GM08714 (cell line): ENCODE measurements around the gene PTPRN2.

ENCODE experiments used
- H3K4me3 ChIP-seq: fragments of 200-500 bp; sonication (Bioruptor generic); 2 replicates; pipeline ENCODE4 v1.5.1; 2014; ENCODE audit warnings: mild to moderate bottlenecking, low read length, inconsistent platforms
- ZNF274 ChIP-seq: IDR thresholded peaks from 2 replicates; pipeline ENCODE4 v1.6.1; 2012; ENCODE audit warnings: mild to moderate bottlenecking, low read depth, low read length

The PTPRN2 gene

GRCh38 chr7:157517782-157518513 lies 1069.7 kb downstream of the PTPRN2 start:
- no peak overlapping the region for H3K4me3 ChIP-seq
- TF ChIP-seq ZNF274: no peak

GRCh38 chr7:157516911-157517781 lies 1070.5 kb downstream of the PTPRN2 start:
- no peak for TF ChIP-seq ZNF274
- H3K4me3 ChIP-seq: no peak overlapping the region

DNA sequence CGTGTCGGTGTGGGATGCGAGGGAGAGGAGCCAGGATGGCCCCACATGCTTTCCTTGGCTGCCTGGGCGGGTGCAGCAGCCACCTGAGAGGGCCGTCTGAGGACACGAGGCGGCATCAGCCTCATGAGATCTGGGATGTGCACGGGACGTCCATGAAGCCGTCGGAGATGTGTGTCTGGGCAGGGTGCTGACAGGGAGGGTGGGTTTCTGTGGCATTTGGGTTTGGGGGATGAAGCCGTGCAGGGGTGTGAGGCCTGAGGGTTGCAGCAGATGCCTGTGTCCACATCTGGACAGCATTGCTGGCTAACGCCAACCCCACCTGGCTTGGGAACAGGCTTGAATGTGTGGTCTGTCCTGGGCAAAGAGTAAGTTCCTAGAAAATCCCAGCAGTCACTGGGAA lies 1071.3 kb downstream of the PTPRN2 start:
- no peak overlapping the region for H3K4me3 ChIP-seq
- TF ChIP-seq ZNF274: no peak

GRCh38 chr7:157515342-157516041 lies 1072.1 kb downstream of the PTPRN2 start:
- no peak overlapping the region for H3K4me3 ChIP-seq
- no peak for TF ChIP-seq ZNF274

GRCh38 chr7:157514746-157515145 lies 1072.9 kb downstream of the PTPRN2 start:
- no peak for TF ChIP-seq ZNF274
- no peak overlapping the region for H3K4me3 ChIP-seq

GRCh38 chr7:157514306-157514705 lies 1073.3 kb downstream of the PTPRN2 start:
- H3K4me3 ChIP-seq: no peak overlapping the region
- TF ChIP-seq ZNF274: no peak

DNA sequence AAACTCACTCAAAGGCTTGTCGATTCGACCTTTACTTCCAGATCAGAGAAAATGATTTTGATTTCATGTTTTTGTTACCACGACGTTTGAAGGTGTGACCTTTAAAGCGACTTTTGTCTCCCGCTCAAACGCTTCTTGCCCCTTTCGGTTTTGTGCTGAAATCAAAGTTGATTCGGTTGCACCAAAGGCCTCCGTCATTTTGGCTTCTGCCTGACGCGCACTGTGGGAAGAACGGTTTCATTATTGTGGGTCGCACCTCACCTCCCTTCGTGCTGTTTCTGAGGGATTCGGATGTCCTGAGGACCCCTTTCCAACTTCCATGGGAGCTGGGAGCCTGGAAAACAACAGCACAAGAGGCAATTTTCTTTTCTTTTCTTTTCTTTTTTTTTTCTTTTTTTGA lies 1073.9 kb downstream of the PTPRN2 start:
- no peak for TF ChIP-seq ZNF274
- H3K4me3 ChIP-seq: no peak overlapping the region

- TF ChIP-seq ZNF274: no peak
- H3K4me3 ChIP-seq: no peak overlapping the region
Observed at GRCh38 chr7:157513162-157513621, 1074.4 kb downstream of the PTPRN2 start.

GRCh38 chr7:157509226-157509625 lies 1078.4 kb downstream of the PTPRN2 start:
- TF ChIP-seq ZNF274: no peak
- H3K4me3 ChIP-seq: no peak overlapping the region

GRCh38 chr7:157508477-157508881 lies 1079.1 kb downstream of the PTPRN2 start:
- no peak overlapping the region for H3K4me3 ChIP-seq
- no peak for TF ChIP-seq ZNF274

DNA sequence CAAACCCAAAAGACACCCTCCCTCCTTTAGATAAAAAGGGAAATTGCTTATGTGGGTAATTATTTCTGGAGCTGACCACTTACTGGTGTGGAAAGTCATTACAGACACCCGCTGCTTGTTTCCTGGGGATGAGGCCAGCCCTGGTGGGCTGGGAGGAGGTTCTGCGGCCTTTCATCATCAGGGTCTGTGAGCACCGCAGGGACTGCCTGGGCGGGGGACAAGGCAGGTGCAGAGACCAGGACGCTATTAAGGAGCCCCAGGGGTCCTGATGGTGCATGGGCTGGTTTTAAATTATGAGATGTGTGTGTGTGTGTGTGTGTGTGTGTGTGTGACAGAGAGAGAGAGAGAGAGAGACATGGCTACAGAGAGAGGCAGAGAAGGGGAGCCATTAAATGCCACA lies 1079.6 kb downstream of the PTPRN2 start:
- TF ChIP-seq ZNF274: no peak
- H3K4me3 ChIP-seq: no peak overlapping the region

- no peak overlapping the region for H3K4me3 ChIP-seq
- no peak for TF ChIP-seq ZNF274
Observed at GRCh38 chr7:157506268-157506667, 1081.4 kb downstream of the PTPRN2 start.

DNA sequence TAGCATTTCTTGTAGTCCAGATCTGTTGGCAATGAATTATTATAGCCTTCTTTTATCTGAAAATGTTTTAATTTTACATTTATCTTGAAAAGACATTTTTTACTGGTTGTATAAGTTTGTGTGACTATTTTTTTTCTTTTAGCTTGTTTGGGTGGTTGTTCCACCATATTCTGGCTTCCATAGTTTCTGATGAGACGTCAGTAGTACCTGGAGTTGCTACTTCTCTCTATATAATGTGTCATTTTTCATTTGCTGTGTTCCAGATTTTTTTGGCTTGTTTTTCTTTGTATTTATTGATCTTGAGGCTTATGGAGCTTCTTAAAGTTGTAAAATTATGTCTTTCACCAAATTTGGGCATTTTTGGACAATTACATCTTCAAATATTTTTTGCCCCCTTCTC lies 1082.0 kb downstream of the PTPRN2 start:
- no peak overlapping the region for H3K4me3 ChIP-seq
- TF ChIP-seq ZNF274: no peak

DNA sequence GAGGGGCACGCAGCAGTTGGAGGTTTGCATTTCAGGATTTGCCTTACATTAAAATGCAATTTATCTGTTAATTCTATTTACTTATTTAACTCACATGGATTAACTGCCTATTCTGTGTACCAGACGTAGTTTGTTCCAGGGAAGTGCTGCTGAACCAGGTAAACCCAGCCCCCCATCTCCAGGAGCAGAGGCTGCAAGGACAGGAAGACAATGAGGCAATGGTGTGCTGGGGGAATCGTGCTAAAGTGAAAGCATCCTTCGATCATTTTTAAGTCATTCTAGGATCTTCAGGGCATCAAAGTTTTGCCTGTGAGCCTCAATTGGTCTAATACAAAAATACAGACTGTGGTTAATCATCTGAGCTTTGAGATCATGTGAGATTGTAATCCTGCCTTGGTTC lies 1084.4 kb downstream of the PTPRN2 start:
- H3K4me3 ChIP-seq: no peak overlapping the region
- no peak for TF ChIP-seq ZNF274
